Measurements from ENCODE around the gene NUP62. TPM values are rescaled to one million over a fixed set of nuclear protein-coding genes. Genes with fewer than 3 reads are reported as not detected.

Gene NUP62
- total RNA-seq, 1 experiment from 2014 or later = 85.2 TPM

- Histone ChIP-seq H3K27ac (ENCODE audit: low read depth, low read length) (no peak overlapping the region), H2AFZ (ENCODE audit: low read depth, low read length, poor library complexity, severe bottlenecking) (no peak overlapping the region), H3K4me3 (replicated peaks in 1 of 2; ENCODE audit: low read depth in 1 of 2, low read length in 2 of 2) (no peak overlapping the region), H3K79me2 (ENCODE audit: insufficient read depth, low read length) (no peaks in the 10 kb centered on the region), H3K4me2 (ENCODE audit: low read length) (no peak overlapping the region), H3K9me2 (ENCODE audit: insufficient read depth) (no peaks in the 10 kb centered on the region), H4K20me1 (ENCODE audit: insufficient read depth) (no peaks in the 10 kb centered on the region), H3K4me1 (ENCODE audit: control insufficient read depth in 1 of 2, insufficient read depth in 2 of 2, low read length in 2 of 2) (no peaks in the 10 kb centered on the region), H3K36me3 (ENCODE audit: control insufficient read depth in 1 of 2, insufficient read depth in 2 of 2, low read length in 2 of 2) (no peaks in the 10 kb centered on the region), H3K27me3 (ENCODE audit: insufficient read depth, low read length) (no peaks in the 10 kb centered on the region), H3K9me3 (ENCODE audit: control insufficient read depth in 1 of 2, insufficient read depth in 1 of 2, low read depth in 1 of 2, low read length in 2 of 2) (no peaks in the 10 kb centered on the region), H3K9ac (ENCODE audit: low read length) (no peak overlapping the region)
- ChIA-PET POLR2A (no interaction called here), CTCF (no interaction called here), RAD21 (ENCODE audit: low non-redundant PET in 1 of 2, low total read pairs in 2 of 2, uncharacterized antibody in 2 of 2, unreplicated experiment in 2 of 2) (no interaction called here)
- intact Hi-C loops (cut with micrococcal nuclease) = no loop called here
- no peak for DNase-seq (ENCODE audit: low read depth, low spot score)
- BruUV-seq (replicated peaks) = no TSS peak
- ATAC-seq = no peak
- TF ChIP-seq ZBTB33 (IDR thresholded peaks at IDR 0.05; ENCODE audit: extremely low read depth, insufficient replicate concordance, low read length) (no peak), SP1 (IDR thresholded peaks at IDR 0.05; ENCODE audit: low read depth) (no peak)
Measured at GRCh38 chr19:49973987-49974386, 44.7 kb upstream of the NUP62 start.

DNA sequence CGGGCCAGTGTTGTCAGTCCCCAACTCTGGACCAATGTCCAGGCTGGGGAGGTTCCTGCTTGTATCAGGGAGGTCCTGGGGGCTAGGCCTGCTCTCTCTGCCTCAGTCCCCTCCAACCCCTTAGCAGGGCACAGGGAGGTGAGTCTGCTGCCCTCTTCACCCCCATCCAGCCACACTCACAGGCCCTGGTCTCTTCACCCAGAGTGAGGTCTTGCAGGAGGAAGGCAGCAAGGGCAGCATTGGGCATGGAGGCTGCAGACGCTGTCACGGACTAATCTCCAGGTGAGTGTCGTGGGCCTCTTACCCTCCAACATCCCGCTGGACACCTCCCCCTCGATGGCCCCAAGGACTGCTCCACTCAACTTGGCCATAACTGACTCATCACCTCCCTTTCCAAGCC lies 43.5 kb upstream of the NUP62 start:
- no peak overlapping the region for H3K4me3 ChIP-seq (replicated peaks in 1 of 2; ENCODE audit: low read depth in 1 of 2, low read length in 2 of 2)
- H3K9ac ChIP-seq (ENCODE audit: low read length) = no peak overlapping the region
- intact Hi-C loops (cut with micrococcal nuclease) = no loop called here
- ATAC-seq = no peak; the same call in 1 of the 2 replicates
- no peaks in the 10 kb centered on the region for H3K9me2 ChIP-seq (ENCODE audit: insufficient read depth)
- 0 out of 2 replicates have a peak, but pooled peaks have one; percentile 12 for TF ChIP-seq POLR2AphosphoS5 (IDR thresholded peaks at IDR 0.05; ENCODE audit: low read depth, low read length)
- TF ChIP-seq, protein P1, sequence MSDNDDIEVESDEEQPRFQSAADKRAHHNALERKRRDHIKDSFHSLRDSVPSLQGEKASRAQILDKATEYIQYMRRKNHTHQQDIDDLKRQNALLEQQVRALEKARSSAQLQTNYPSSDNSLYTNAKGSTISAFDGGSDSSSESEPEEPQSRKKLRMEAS (IDR thresholded peaks at IDR 0.05) = no peak
- no peak overlapping the region for H3K4me2 ChIP-seq (ENCODE audit: low read length)
- no peaks in the 10 kb centered on the region for H3K4me1 ChIP-seq (ENCODE audit: control insufficient read depth in 1 of 2, insufficient read depth in 2 of 2, low read length in 2 of 2)
- no peak overlapping the region for H2AFZ ChIP-seq (ENCODE audit: low read depth, low read length, poor library complexity, severe bottlenecking)
- RAD21 ChIA-PET (ENCODE audit: low non-redundant PET in 1 of 2, low total read pairs in 2 of 2, uncharacterized antibody in 2 of 2, unreplicated experiment in 2 of 2) = no interaction called here
- DNase-seq (ENCODE audit: low read depth, low spot score) = no peak
- CTCF ChIA-PET = no interaction called here
- H3K79me2 ChIP-seq (ENCODE audit: insufficient read depth, low read length) = no peaks in the 10 kb centered on the region
- POLR2A ChIA-PET = no interaction called here
- H3K27ac ChIP-seq (ENCODE audit: low read depth, low read length) = no peak overlapping the region
- no peaks in the 10 kb centered on the region for H3K36me3 ChIP-seq (ENCODE audit: control insufficient read depth in 1 of 2, insufficient read depth in 2 of 2, low read length in 2 of 2)
- BruUV-seq (replicated peaks) = no TSS peak
- no peaks in the 10 kb centered on the region for H4K20me1 ChIP-seq (ENCODE audit: insufficient read depth)
- H3K9me3 ChIP-seq (ENCODE audit: control insufficient read depth in 1 of 2, insufficient read depth in 1 of 2, low read depth in 1 of 2, low read length in 2 of 2) = no peaks in the 10 kb centered on the region
- H3K27me3 ChIP-seq (ENCODE audit: insufficient read depth, low read length) = no peaks in the 10 kb centered on the region
